ENCODE data around the gene REX1BD.
A peak's percentile ranks its signal among the peaks of the same experiment; 100 is the strongest.
"Not testable (repeated sequence)": the region's sequence is repeated elsewhere in the genome, so short reads cannot be mapped to it uniquely, and the experiment has no call there.

REX1BD gene

DNA sequence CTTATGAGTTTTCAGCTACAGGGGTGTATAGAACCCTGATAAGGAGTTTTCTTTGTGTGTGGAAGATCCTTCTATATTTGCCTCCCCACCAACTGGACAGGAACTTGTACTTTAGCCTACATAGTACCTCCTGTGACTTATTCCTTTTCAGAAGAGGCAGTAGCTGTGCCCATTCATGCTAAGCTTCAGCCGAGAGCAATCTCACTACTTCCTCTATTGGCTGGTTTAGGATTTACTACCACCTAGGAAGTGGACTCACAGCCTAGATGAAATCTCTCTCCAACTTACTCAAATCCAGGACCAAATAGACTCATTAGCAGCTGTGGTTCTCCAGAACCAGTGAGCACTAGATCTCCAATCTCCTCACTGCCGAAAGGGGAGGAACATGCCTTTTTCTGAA, 2.3 kb upstream of the REX1BD start:
- WGBS, 2 experiments (ENCODE audit: insufficient coverage in 2 of 2), result 63 to 89% methylated on average over 1 of the region's 2 CpGs

DNA sequence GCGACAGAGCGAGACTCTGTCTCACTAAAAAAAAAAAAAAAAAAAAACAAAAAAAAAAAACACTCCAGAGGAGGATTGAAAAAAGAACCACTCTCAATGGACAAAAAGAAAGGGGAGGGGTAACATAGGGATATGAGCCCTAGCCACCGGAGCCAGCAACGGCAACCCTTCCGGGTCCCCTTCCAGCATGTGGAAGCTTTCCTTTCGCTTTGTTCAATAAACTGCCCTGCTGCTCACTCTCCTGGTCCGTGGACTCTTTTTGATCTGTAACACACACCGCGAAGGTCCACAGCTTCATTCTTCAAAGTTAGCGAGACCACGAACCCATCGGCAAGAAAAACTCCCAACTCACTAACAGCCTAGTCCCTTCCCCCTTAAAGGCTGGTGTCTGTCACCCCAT, 1.0 kb upstream of the REX1BD start:
- 94 to 95% methylated on average over 9 to 10 of the region's 12 CpGs for WGBS, 2 experiments (ENCODE audit: insufficient coverage in 2 of 2)
- Histone ChIP-seq H3K4me1 (ENCODE audit: control insufficient read depth, insufficient read depth, low read length, poor library complexity, severe bottlenecking) (peaks cover 5% of the 10 kb centered on the region), H3K27ac (ENCODE audit: low read depth, low read length, severe bottlenecking) (no peak overlapping the region), H3K36me3 (ENCODE audit: control insufficient read depth, insufficient read depth, low read length) (no peaks in the 10 kb centered on the region), H3K9me3 (ENCODE audit: control insufficient read depth, low read length) (no peaks in the 10 kb centered on the region), H3K4me3 (ENCODE audit: extremely low read depth, insufficient read depth, low read length, poor library complexity, severe bottlenecking) (no peak overlapping the region)

More for the DNA sequence above, 2.3 kb upstream of the REX1BD start:
- no peak overlapping the region for H3K27ac ChIP-seq (ENCODE audit: low read depth, low read length, severe bottlenecking)
- no peaks in the 10 kb centered on the region for H3K36me3 ChIP-seq (ENCODE audit: control insufficient read depth, insufficient read depth, low read length)
- no peaks in the 10 kb centered on the region for H3K9me3 ChIP-seq (ENCODE audit: control insufficient read depth, low read length)
- no peak overlapping the region for H3K4me3 ChIP-seq (ENCODE audit: extremely low read depth, insufficient read depth, low read length, poor library complexity, severe bottlenecking)
- H3K4me1 ChIP-seq (ENCODE audit: control insufficient read depth, insufficient read depth, low read length, poor library complexity, severe bottlenecking), result peaks cover 5% of the 10 kb centered on the region

DNA sequence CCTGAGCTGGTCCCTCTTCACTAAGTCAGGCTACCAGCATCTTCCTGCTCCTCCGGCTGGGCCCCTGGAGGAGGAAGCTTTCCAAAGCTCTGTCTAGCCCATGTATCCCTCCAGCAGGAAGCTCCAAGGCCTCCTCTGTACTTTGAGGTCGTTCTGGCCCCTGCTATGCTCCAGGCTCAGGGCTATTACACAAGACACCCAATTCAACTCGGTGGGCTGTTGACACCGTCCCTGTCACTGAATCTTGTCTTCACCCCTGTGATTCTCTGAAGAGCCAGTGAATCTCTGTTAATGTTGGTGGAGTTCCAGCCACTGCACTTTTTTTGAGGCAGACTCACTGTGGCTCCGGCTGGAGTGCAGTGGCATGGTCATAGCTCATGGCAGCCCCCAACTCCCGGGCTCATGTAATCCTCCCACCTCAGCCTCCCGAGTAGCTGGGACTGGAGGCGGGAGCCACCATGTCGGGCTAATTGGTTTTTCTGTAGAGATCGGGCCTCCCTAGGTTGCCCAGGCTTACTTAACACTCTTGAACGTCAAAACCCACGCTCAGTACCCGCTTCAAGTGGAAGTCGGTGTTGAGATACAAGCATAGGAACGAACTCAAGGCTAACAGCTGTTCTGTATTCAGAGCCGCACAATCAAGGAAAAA, 512 bp upstream of the REX1BD start:
- Histone ChIP-seq H3K4me1 (ENCODE audit: control insufficient read depth, insufficient read depth, low read length, poor library complexity, severe bottlenecking) (peaks cover 5% of the 10 kb centered on the region), H3K36me3 (ENCODE audit: control insufficient read depth, insufficient read depth, low read length) (no peaks in the 10 kb centered on the region), H3K4me3 (ENCODE audit: extremely low read depth, insufficient read depth, low read length, poor library complexity, severe bottlenecking) (peak overlapping the region; percentile 77), H3K27ac (ENCODE audit: low read depth, low read length, severe bottlenecking) (peak overlapping the region; percentile 85), H3K9me3 (ENCODE audit: control insufficient read depth, low read length) (no peaks in the 10 kb centered on the region)
- WGBS, 2 experiments (ENCODE audit: insufficient coverage in 2 of 2), result 52 to 59% methylated on average over 15 to 16 of the region's 16 CpGs

DNA sequence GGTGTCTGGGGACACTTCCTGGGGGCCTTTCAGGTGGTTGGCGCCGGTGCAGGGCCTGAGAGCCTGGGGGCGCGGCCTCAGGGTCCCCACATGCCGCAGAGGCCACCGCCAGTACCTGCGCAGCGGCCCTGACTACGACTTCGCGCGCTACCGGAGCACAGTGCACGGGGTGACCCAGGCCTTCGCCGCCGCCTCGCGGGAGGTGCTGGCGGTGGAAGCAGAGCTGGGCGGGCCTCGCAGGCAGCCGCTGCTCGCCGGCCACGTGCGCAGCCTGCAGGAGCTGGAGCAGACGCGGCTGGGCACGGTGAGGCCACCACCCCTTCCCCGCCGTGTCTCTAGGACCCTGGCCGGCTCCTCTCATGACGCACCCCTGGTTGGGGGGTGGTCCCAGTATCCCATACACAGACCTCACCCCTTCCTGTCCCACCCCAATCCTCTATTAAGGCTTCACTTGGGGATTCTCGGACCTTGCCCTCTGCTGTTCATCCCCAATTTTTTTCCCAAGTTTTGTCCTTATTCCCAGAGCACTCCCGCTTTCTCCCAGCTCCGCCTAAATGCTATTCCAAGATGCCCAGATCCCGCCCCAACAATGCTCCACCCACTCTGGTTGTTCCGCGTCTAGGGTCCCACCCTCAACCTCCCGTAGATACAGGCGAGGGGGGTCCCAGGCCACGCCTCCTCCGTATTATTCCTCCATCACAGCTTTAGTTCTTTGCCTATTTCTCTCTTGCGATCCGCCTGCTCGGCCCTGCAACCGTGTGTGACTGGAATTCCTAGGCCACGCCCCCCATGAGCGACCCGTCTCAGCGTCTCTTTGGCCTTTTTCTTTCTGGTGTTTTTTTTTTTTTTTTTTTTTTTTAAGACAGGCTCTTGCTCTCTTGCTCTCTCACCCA, 1.0 kb downstream of the REX1BD start:
- Histone ChIP-seq H3K27ac (ENCODE audit: low read depth, low read length, severe bottlenecking) (peak overlapping the region; percentile 85), H3K36me3 (ENCODE audit: control insufficient read depth, insufficient read depth, low read length) (no peaks in the 10 kb centered on the region), H3K4me1 (ENCODE audit: control insufficient read depth, insufficient read depth, low read length, poor library complexity, severe bottlenecking) (peaks cover 5% of the 10 kb centered on the region), H3K4me3 (ENCODE audit: extremely low read depth, insufficient read depth, low read length, poor library complexity, severe bottlenecking) (peak overlapping the region; percentile 77), H3K9me3 (ENCODE audit: control insufficient read depth, low read length) (no peaks in the 10 kb centered on the region)
- WGBS, 2 experiments (ENCODE audit: insufficient coverage in 2 of 2), result 0% methylated on average over 18 to 41 of the region's 52 CpGs

DNA sequence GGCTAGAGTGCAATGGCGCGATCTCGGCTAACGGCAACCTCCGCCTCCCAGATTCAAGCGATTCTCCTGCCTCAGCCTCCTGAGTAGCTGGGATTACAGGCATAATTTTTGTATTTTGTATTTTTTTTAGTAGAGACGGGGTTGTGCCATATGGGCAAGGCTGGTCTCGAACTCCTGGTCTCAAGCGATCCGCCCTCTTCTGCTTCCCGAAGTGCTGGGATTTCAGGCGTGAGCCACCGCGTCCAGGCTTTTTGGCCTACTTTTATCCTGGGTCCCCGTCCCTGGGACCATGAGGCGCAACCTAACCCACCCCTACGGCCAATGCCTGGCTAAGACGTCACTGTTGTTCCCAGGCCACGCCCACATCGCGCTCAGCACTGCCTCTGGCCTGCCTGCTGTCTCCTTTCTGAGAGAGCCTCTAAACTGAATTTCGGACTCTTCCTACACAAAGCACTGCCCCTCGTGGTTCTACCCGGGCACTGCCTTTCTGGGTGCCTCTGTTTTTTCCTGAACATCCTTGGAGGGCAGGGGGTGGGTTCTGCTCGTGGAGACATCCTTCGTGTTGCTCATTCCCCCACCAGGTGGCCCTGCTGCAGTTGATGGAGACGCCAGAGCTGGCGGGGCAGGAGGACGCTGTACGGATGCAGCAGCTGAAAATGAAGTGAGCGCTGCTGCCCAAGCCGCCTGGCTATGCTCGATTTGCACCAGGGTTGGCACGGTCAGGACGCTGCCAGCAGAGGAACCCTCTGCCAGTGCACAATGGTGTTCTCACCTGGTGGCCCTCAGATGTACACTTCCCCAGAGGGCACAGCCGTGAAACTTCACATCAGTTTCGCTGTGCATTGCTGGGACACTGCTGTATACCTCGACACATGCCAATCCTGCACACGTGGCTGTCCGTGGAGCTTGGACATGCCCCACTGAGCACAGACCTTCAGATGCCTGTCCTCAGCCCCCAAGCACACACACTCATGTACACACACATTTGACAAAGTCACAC, 2.0 kb downstream of the REX1BD start:
- H3K4me3 ChIP-seq (ENCODE audit: extremely low read depth, insufficient read depth, low read length, poor library complexity, severe bottlenecking), result peak overlapping the region; percentile 77
- WGBS, 2 experiments (ENCODE audit: insufficient coverage in 2 of 2), result 38 to 40% methylated on average over 30 to 31 of the region's 40 CpGs
- no peaks in the 10 kb centered on the region for H3K36me3 ChIP-seq (ENCODE audit: control insufficient read depth, insufficient read depth, low read length)
- no peaks in the 10 kb centered on the region for H3K9me3 ChIP-seq (ENCODE audit: control insufficient read depth, low read length)
- peaks cover 5% of the 10 kb centered on the region for H3K4me1 ChIP-seq (ENCODE audit: control insufficient read depth, insufficient read depth, low read length, poor library complexity, severe bottlenecking)
- H3K27ac ChIP-seq (ENCODE audit: low read depth, low read length, severe bottlenecking), result peak overlapping the region; percentile 85

DNA sequence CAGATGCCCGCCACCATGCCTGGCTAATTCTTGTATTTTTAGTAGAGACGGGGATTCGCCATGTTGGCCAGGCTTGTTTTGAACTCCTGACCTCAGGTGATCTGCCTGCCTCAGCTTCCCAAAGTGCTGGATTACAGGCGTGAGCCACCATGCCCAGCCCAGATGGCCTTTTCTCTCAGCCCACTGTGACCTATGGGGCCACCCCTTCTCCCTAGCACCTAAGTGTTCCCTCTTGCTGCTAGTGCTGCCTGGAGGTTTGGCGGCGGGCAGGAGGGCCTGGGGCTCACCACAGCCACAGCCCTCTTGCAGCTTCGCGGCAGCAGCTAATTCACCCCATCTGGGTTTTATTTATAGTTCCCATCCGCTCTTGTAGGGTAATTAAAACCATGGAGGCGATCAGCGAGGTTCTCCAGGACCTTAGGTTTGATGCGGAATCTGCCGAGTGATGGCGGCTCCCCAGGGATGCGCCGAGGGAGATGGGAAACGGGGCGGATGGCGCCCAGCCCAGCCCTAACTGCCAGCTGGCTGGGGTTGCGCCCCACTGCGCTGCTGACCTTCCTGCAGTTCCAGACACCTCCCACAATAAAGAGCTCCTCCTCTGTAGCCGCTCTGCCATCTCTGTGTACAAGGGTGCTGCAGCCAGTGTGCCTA, 3.3 kb downstream of the REX1BD start:
- H3K27ac ChIP-seq (ENCODE audit: low read depth, low read length, severe bottlenecking), result no peak overlapping the region
- no peaks in the 10 kb centered on the region for H3K9me3 ChIP-seq (ENCODE audit: control insufficient read depth, low read length)
- H3K36me3 ChIP-seq (ENCODE audit: control insufficient read depth, insufficient read depth, low read length), result no peaks in the 10 kb centered on the region
- WGBS, 2 experiments (ENCODE audit: insufficient coverage in 2 of 2), result 95 to 98% methylated on average over 16 to 17 of the region's 22 CpGs
- no peak overlapping the region for H3K4me3 ChIP-seq (ENCODE audit: extremely low read depth, insufficient read depth, low read length, poor library complexity, severe bottlenecking)
- H3K4me1 ChIP-seq (ENCODE audit: control insufficient read depth, insufficient read depth, low read length, poor library complexity, severe bottlenecking), result peaks cover 5% of the 10 kb centered on the region

DNA sequence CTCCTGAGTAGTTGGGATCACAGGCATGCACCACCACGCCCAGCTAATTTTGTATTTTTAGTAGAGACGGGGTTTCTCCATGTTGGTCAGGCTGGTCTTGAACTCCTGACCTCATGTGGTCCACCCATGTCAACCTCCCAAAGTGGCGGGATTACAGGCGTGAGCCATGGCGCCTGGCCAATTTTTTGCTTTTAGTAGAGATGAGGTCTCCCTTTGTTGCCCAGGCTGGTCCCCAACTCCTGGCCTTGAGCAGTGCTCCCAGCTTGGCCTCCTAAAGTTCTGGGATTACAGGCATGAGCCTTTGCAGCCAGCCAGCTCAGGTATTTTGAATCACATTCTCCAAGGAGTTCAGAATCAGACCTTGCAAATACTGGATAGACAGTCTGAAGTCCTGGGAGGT, 4.1 kb downstream of the REX1BD start:
- H3K36me3 ChIP-seq (ENCODE audit: control insufficient read depth, insufficient read depth, low read length); H3K4me3 ChIP-seq (ENCODE audit: extremely low read depth, insufficient read depth, low read length, poor library complexity, severe bottlenecking); H3K4me1 ChIP-seq (ENCODE audit: control insufficient read depth, insufficient read depth, low read length, poor library complexity, severe bottlenecking); H3K9me3 ChIP-seq (ENCODE audit: control insufficient read depth, low read length); H3K27ac ChIP-seq (ENCODE audit: low read depth, low read length, severe bottlenecking): not testable (repeated sequence)
- WGBS, 2 experiments (ENCODE audit: insufficient coverage in 2 of 2), result 100% methylated on average over 3 to 5 of the region's 5 CpGs

DNA sequence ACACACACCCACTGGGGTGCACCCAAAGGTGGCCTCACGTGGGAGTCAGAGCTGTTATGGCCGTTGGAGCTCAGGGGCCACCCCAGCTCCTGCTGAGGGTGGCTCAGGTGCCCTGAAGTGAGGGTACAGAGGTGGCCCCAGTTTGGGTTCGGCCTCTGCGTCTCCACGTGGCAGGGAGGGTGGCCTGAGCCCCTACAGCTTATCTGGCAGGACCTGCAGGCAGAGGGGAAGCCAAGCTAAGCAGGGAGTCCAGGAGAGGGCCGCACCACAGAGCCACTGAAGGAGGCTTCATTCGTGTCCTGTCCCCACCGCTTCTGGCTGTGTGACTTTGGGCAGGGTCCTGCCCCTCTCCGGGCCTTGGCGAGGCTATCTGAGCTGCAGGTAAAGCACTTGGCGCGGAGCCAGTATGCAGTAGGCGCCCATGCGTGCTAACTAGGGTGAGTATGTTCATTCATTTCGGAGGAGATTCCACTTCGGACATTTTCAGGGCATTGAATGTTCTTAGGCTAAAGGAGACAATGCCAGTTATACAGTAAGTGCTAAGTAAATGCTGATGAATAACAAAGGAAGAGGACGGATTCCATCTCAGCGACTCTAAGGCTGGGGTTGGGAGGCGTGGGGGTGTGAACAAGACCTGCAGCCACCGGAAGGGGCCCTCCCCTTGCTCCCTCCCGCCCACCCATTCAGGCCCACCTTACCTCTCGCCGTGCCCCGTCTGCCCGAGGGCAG, 4.9 kb downstream of the REX1BD start:
- H3K4me1 ChIP-seq (ENCODE audit: control insufficient read depth, insufficient read depth, low read length, poor library complexity, severe bottlenecking), result no peaks in the 10 kb centered on the region
- H3K36me3 ChIP-seq (ENCODE audit: control insufficient read depth, insufficient read depth, low read length), result no peaks in the 10 kb centered on the region
- H3K4me3 ChIP-seq (ENCODE audit: extremely low read depth, insufficient read depth, low read length, poor library complexity, severe bottlenecking), result peak overlapping the region; percentile 28
- no peaks in the 10 kb centered on the region for H3K9me3 ChIP-seq (ENCODE audit: control insufficient read depth, low read length)
- H3K27ac ChIP-seq (ENCODE audit: low read depth, low read length, severe bottlenecking), result no peak overlapping the region
- WGBS, 2 experiments (ENCODE audit: insufficient coverage in 2 of 2), result 50 to 56% methylated on average over 16 to 17 of the region's 25 CpGs

DNA sequence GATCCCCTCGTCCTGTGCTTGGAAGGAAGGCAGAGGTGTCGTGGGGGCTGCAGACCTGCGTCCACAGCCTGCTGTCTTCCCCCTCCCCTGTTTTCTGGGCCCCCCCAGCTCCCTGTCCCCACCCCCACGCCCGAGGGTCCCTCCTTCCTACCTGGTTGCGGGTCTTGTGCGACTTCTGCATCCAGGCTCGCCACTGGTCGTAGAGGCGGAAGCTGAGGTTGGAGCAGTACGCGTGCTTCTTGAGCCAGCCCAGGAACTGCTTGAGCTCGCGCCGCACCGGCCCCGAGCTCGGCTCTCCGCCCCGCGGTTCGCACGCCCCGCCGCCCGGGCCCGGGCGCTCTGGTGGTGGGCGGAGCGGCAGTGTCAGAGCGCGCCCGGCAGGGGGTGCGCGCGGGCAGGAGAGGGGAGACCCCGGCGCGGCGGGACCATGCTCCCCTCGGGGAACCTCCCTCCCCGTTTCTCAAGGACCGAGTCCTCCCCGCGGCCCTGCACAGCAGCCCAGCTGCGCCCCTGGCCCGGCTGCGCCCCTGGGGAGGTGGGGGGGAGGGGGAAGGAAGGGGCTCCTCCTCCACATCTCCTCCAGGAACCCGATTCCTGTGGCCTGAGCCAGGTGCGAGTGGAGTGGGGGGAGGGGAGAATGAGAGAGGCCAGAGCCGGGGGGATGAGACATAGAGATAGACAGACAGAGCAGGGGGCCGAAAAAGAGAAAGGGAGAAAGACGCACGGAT, 5.7 kb downstream of the REX1BD start:
- no peak overlapping the region for H3K27ac ChIP-seq (ENCODE audit: low read depth, low read length, severe bottlenecking)
- H3K4me3 ChIP-seq (ENCODE audit: extremely low read depth, insufficient read depth, low read length, poor library complexity, severe bottlenecking), result peak overlapping the region; percentile 28
- WGBS, 2 experiments (ENCODE audit: insufficient coverage in 2 of 2), result 4% methylated on average over 19 to 23 of the region's 54 CpGs
- no peaks in the 10 kb centered on the region for H3K9me3 ChIP-seq (ENCODE audit: control insufficient read depth, low read length)
- H3K4me1 ChIP-seq (ENCODE audit: control insufficient read depth, insufficient read depth, low read length, poor library complexity, severe bottlenecking), result no peaks in the 10 kb centered on the region
- H3K36me3 ChIP-seq (ENCODE audit: control insufficient read depth, insufficient read depth, low read length), result no peaks in the 10 kb centered on the region
